Left kidney (tissue), 2 donors: Measurements from ENCODE around the gene CTR9. TPM values are rescaled to one million over a fixed set of nuclear protein-coding genes. Genes with fewer than 3 reads are reported as not detected.

Experiments used
- DNase-seq: peaks from one replicate; pipeline ENCODE4 v3.0.0-alpha.2; 2013
- polyA plus RNA-seq: library from polyadenylated mRNA; unstranded; fragments of 120-200 nt; gene quantifications from one replicate; pipeline ENCODE4 v1.2.1, GENCODE V29; 2013; ENCODE audit not compliant: insufficient read length

CTR9 gene
- polyA plus RNA-seq, 1 donor = 69.5 TPM

DNA sequence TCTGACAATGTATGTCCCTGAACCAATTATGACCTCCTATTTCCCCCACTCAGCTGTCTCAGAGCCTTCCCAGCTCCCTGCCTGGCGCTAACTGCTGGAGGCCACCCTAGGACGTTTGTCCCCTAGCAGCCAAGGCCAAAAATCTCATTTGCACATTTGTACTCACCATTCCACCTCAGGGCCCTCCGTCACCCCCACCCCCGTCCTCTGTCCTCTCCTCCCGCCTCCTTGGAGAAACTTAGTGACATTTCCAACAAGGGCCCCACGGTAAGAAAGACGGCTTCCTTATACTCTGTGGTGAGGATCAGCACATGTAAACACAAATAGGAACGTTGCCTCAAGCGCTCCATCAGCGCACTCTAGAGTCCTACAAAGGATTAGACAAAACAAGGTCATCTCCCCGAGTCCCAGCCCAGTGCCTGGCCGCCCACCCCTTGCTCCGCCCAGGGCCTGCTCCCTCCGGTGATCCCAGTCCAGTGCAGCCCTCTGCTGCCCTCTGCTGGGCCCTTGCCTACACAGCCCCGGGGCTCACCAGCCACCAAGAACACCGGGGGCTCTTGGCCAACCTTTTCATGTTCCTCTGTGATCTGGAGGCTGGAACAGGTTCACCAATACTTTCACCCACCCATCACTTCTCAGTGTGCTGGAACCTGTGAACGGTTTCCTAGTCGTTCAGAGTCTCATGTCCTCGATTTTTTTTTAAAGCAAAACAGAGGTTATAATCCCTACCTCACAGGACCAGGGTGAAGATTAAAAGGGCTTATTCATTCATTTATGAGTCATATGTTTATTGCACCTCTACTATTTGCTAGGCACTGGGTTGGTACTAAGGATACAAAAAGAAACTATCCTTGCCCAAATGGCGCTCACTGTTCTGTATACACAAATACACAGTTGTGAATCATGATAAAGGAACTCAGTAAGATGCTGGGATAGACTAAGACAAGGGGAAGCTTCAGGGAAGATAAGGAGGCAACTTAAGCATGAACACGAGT is 15.3 kb upstream of the CTR9 start:
- peak; percentile 92 for DNase-seq

DNA sequence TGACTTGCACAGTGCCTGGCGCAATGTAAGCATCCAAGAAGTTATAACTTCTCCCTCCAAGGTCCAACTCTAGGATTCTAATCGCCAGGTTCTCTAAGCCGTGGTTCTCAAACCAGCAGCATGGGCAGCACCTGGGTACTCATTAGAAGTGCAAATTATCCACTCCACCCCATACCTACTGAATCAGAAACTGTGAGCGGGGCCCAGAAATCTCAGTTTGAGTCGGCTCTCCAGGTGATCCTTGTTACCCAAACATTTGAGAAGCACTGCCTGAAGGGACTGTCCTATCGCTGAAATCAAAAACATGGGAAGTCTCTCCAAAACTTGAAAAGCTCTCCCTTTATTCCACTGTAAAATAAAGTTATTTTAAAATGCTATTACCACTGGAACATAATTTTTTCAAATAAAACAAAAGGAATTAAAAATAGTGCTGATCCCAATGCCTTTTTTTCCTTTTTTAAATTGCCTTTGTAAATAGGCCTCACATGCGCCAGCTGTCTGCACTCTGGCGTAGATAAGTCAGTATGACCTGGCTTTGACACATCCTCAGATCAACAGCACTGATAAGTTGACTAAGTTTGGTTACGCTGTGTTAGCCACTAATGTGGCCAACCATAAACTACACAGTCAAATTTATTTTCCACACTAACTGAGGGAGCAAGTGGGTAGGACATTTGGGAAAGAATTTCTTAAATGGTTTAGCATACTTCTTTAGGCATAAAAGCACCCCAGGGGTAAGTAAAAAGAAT is 8.4 kb upstream of the CTR9 start:
- no peak for DNase-seq

DNA sequence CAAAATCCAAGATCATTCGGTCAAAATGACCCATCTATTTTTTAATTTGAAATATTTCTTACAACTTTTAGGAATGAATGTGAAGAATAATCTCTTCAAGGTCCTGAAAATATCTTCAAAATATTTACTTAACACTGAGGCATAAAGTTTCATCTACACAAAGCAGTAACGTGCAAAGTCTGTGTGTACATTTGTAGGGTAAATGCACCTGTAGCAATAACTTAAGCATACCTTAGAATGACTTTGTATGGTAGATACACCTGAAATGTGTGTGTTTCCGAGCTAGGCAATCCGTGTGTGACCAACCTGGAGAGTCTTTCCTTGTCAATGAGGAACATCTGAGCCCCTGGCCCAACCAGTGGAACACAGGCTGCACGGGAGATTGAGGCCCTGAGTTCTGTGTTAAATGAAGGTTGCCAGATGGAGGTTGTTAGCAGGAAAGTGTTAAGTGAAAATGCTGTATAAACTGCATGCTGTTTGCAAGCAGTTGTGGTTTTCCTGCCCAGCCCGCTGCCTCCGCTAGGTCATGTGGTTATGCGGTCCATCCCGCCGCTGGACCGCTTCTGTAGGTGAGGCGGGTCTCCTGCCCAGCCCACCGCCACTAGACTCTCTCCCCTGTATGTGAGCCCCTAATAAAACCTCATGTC is 7.6 kb upstream of the CTR9 start:
- DNase-seq = no peak

DNA sequence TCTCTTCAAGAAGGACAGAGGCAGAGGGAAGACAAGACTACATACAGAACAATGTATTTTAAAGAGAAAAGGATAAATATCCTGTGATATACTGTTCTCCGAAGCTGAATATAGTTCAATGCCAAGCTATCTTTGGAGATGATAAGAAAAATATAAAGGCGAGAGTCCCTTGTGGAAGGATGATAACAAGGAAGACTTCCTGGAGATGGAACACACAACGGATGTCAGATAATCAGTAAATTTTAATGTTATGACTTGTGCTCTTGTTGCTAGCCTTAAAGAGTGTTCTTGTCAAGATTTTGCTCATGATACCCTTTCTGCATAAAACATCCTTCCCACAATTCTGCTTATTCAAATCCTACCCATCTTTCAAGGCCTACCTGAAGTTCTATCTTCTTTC is 6.8 kb upstream of the CTR9 start:
- no peak for DNase-seq

DNA sequence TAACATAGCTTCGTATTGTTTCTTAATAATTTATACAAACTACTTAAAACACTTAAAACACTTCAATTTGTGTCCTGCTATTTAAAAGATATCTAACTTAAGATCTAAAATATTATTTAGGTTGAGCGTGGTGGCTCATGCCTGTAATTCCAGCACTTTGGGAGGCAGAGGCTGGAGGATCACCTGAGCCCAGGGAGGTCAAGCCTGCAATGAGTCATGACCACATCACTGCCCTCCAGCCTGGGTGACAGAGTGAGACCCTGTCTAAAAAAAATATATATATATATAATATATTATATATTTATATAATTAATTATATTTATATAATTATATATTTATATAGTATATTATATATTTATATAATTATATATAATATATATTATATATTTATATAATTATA is 4.2 kb upstream of the CTR9 start:
- DNase-seq = no peak

DNA sequence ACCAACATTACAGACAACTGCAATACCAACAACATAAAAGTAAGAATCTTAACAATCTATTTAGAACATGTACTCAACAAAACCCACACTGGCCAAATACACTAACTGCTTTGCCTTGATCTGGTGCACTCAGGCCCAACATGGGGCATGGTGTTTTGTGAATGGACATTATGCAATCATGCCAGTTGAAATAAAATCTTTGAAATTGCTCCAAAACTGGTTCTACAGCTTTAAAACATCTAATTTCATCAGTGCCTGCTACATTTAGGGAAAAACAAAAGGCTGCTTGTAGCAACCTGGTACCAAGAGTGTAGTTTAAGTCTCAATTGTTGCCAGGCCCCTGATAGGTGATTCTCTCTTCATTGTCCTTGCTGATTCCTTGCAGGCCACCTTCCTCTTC is 3.3 kb upstream of the CTR9 start:
- no peak for DNase-seq

DNA sequence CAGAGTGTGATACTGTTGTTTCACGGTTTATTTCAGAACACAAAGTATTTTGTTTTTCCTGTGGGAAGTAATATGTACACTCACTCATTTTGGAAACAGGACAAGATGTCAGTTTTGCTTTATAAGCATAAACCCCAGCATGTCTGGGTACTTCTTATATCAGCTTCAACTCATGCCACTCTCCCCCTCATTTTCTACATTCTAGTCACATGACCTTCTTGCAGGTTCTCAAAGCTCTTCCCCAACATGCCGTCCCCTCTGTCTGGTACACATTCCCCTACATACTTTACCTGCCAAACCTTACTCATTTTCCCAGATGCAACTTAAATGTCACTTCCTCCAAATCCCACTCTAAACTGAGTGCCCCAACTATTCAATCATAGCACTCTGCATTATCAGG is 1.6 kb upstream of the CTR9 start:
- no peak for DNase-seq

DNA sequence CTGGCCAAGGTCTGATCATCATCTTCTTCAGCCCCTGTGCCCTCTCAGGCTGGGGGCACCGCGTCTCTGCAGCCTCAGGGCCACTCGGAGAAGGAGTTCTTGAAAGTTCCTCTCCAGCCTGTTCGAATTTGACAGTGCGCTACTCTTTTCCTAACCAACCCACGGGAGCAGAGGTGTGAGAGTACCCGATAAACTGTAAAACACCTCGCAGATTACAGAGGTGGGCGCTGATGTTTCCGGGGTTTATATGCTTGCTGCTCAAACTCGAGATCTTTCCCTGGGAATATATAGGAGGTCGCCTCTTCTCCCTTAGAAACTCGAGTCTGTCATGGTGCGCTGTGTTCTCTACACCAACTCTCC is 515 bp downstream of the CTR9 start:
- no peak for DNase-seq

DNA sequence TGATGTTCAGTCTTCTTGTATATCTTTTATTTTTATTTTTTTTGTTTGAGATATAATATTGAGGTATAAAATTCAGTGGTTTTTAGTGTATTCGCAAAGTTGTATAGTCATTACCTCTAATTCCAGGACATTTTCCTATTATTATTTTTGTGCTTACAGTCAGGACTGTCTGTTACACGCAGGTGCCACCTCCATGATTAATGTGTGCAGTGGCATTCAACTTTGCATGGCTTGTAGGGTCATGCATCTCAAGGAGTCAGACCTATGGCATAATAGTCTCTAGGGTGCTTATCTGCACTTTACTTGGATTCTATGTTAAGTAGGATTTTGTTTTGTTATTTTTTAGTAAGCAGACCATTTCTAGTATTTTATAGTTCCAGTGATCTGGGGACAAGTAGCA is 1.0 kb downstream of the CTR9 start:
- no peak for DNase-seq

DNA sequence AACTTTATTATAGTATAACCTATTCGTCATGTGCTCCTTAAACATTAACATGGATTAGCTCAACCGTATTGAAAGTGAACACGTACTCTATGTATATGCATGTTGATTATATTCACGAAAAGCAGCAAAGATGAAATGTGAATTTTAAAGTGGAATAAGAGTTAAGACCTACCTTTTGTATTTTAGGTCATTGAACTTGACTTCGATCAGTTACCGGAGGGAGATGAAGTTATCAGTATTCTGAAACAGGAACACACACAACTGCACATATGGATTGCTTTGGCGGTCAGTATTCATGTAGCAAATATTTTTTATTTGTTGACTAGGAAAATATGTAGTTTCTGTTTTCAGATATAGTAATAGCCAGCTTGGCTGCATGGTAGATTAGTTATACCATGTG is 1.4 kb downstream of the CTR9 start:
- no peak for DNase-seq

DNA sequence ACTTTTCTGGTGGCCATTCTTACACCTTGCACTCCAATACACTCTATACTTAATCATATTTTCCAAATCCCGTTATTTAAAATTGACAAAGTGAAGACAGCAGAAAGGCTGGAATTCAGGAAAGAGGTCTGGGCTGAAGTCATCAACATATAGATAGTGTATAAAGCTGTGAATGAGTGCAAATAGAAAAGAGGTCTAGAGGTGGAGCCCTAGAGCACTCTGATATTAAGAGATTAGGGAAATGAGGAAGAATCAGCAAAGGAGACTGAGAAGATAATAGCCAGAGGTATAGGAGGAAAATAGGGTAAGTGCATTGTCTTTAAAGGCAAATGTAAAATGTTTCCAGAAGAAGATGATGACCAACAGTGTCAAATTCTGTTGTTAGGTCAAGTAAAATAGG is 7.9 kb downstream of the CTR9 start:
- no peak for DNase-seq

DNA sequence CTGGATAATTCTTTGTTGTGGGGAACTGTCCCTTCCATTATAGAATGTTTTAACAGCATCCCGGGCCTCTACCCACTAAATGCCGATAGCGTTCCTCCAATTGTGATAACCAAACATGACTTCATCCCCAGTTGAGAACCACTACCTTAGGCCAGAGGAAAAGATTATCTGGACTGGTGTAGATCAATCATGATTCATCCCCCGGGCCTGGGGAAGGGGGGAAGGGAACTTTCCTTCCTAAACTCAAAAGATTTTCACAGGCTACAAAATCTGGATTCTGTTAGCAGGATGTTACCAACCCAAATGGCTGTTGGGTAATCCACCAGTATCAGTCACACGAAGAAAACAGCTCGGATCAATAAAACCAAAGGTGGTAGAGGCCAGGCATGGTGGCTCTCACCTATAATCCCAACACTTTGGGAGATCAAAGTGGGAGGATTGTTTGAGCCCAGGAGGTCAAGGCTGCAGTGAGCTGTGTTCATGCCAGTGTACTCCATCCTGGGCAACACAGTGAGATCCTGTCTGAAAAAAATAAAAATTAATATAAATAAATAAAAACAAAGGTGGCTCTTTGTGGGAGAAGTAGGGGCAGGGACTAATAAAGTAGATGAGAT is 10.1 kb downstream of the CTR9 start:
- DNase-seq = no peak

DNA sequence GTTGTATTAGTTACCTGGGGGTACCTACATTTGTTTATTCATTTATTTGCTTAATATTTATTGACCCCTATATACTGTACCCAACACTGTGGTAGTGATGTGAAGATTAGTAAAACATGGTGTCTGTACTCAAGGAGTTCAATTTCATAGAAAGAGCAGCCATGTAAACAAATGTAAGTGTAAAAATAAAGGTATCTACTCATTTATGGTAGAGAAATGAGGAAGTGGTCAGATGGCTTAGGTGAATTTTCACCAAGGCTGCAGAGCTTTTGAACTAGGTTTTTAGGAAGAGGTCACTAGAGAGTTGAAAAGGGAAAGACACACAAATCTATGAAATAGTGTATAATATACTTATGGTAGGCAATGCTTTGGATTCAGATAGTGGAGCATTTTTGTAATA is 11.1 kb downstream of the CTR9 start:
- no peak for DNase-seq

DNA sequence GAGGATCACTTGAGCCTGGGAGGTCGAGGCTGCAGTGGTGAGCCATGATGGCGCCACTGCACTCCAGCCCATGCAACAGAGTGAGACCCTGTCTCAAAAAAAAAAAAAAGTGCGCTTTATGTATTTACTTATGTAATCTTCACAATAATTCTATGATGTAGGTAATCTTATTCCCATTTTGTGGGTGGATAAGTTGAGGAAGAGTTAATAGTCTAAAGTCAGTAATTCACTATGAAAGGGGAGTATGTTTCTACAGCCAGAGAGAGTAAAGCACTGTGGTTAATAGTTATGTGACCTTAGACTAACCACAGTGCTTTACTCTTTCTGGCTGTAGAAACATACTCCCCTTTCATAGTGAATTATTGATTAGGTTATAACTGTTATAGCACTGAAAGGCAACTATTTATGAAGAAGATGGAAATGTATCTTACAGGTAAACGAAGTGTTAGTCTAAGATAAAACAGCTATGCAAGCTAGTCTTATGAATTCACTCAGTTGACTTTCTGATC is 11.9 kb downstream of the CTR9 start:
- DNase-seq = no peak

DNA sequence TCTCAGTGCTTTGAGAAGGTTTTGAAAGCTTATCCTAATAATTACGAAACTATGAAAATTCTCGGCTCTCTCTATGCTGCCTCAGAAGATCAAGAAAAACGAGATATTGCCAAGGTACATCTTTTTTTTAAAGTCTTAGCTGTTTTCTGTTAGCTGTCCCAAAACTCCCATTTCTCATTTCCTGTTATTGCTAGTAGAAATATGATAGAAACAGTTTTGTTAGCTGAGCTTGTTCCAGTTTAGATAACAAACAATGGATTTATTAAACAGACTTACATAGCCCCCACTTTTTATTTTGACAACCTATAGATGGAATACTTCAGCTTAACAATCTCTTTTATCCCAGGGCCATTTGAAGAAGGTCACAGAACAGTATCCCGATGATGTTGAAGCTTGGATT is 12.7 kb downstream of the CTR9 start:
- no peak for DNase-seq

DNA sequence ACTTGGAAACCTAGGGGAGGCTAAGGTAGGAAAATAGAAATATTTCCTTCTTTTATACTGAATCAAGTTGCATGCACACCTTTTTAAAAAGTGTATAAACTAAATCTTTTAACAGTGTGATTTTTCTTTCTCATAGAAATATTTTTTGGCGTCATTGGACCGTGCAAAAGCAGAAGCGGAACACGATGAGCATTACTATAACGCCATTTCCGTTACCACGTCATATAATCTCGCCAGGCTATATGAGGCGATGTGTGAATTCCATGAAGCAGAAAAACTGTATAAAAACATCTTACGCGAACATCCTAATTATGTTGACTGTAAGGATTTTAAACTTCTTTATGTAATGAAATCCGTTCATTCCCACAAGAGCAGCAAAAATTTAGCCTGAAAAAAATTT is 13.4 kb downstream of the CTR9 start:
- no peak for DNase-seq

DNA sequence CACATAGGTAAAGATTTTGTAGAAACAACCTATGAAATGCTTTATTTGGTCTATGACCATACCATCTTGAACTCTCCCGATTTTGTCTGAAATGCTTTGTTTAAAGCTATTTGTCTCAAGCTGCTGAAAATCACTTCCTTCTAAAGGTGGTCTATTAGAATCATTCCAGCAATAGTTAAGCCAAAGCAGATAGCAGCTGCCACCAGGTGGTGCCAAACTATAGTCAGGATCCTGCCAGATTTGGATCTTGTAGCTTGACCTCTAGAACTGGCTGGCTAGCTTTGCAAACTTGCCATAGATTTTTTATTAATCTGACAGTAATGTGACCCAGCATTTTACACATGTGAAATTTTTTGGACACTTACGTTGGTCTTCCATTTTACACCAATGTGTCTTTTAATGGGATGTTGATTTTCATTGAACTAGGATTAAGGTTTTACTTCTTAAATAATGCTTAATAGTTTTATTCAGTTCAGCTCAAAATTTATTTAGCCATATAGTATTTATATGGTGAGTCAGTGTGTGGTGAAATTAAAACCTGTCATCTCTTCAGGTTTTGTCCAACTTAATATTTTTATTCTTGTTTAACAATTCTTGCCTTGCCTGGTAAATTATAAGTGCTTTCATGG is 19.7 kb downstream of the CTR9 start:
- DNase-seq = peak; percentile 46

DNA sequence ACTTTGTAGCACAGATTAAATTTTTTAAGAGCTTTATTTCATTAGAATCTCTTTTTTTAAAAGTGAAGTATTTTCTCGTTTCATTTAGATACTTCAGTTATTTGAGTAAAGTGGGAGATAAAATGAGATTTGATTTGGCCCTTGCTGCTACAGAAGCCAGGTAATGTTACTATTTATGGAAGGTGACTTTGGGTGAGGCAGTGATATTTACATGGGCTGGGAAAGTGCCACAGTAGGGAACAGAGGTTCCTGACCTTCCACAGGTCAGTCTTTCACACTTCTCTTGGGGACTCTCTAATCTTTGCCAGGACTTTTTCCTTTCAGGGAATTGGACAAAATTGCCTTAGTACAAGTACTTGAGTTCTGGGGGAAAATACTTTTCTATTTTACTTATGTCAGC is 20.4 kb downstream of the CTR9 start:
- no peak for DNase-seq

DNA sequence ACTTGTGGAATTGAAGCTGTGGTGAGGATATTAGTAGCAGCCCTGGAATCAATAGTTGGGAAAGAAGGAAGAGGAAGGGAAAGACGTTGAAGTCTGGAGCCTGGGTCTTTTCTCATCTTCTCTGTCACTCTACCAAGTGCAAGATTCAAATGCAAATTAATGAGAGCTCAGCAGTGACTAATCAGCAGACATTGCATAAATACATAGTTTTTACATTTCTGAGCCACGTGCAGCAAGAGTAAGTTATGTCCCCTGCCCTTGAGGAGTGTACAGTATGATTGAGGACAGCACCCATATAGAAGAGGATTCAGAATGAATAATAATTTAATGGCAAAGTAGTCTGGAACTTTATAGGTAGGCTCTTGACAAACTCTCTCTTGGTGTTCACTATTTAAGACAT is 23.8 kb downstream of the CTR9 start:
- no peak for DNase-seq

DNA sequence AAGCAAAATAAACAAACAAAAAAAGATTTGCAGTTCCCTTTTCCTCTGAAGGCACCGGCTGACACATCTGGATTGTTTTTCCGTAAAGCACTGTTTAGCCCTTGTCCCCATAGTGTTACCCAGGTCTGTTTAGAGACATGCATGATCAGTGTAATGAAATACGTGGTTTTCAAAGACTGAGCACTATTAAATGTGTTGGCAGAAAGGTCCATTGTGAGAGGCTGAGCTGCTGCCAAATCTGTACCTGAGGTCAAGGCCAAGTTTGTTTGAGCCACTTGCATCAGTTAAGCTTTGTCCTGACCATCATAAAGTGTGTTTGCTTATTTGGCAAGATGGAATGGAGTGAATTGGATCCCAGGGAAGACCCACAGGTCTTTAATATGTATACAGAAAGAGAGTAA is 26.3 kb downstream of the CTR9 start:
- DNase-seq = no peak

DNA sequence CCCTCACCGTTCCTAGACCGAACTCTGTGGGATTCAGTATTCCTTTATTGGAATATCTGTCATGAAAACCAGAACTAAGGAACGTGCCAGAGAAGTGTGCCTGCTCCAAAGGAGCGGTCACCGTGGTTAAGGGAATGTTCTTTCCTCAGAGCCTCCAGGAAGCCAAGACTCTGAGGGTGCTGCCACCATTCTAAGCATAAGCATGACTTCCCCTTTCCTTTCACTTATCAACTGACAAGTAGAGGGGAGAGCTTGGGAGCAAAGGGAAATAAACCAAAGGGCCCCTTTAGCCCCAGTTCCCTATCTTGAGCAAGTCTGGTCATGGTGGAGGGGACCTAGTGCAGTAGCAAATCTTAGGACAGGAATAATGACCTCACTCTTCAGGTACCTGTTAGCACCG is 26.8 kb downstream of the CTR9 start:
- no peak for DNase-seq
